Measurements from ENCODE around the gene ONECUT3.
"Not testable (repeated sequence)": the region's sequence is repeated elsewhere in the genome, so short reads cannot be mapped to it uniquely, and the experiment has no call there.

The ONECUT3 gene

DNA sequence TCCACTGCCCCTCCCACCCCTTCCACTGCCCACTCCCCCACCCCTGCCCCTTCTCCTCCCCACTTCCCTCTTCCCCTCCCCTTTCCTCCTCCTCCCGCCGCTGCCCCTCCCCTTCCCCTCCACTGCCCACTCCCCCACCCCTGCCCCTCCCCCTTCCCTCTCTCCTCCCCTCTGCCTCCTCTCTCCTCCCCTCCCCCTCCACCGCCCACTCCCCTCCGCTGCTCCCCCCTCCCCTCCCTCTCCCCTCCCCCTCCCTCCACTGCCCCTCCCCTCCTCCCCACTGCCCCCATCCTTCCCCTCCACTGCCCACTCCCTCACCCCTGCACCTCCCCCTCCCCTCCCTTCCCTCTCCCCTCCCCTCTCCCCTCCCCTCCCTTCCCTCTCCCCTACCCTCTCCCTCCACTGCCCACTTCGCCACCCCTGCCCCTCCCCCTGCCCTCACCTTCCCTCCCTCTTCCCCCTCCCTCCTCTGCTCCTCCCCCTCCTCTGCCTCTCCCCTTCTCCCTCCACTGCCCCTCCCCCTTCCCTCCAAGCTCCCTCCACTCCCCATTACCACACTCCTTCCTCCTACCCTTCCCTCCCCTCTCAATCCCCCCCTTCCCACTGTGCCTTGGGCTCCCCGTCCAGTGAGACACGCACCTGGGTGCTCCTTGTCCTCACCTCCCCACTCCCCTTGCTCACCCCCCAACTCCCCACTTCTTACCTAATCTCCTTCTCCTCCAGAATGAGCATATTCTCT lies 36.9 kb downstream of the ONECUT3 start:
- no peak overlapping the region for H3K9ac ChIP-seq (ENCODE audit: low read length in 5 of 5)
- no peak overlapping the region for H3K27ac ChIP-seq (ENCODE audit: low read depth, low read length)
- peaks cover 7 to 19% (median 13%) of the 10 kb centered on the region in 5 donors for H3K27me3 ChIP-seq (ENCODE audit: control insufficient read depth in 5 of 5, insufficient read depth in 4 of 5, low read length in 5 of 5)
- peaks cover 0 to 7% (median 4%) of the 10 kb centered on the region in 5 donors for H3K4me1 ChIP-seq (ENCODE audit: control insufficient read depth in 5 of 5, insufficient read depth in 5 of 5, low read length in 5 of 5)
- H3K9me3 ChIP-seq (ENCODE audit: control insufficient read depth in 5 of 5, low read length in 5 of 5): peaks cover 0 to 4% (median 0%) of the 10 kb centered on the region in 5 donors
- H3K36me3 ChIP-seq (ENCODE audit: control insufficient read depth in 5 of 5, insufficient read depth in 5 of 5, low read length in 5 of 5): no peaks in the 10 kb centered on the region
- no peak overlapping the region for H3K4me3 ChIP-seq (ENCODE audit: low read depth in 1 of 5, low read length in 5 of 5)

DNA sequence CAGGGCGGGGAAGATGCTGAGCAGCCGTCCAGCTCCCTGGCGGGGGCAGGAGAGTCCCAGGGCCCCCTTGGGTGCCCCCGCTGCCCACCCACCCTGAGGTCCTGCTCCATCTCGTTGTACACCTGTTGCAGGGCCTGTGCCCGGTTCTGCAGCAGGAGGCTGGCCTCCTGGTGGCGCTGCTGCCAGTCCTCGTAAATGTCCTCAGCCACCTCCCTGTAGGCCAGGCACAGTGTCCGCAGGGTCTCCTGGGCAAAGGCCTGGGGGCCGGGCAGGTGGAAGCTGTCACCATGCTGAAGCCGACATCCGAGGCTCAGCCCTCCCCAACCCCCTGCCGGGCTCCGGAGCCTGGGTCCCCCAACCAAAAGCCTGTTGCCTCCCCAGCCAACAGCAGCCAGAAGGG lies 38.6 kb downstream of the ONECUT3 start:
- H3K9me3 ChIP-seq (ENCODE audit: control insufficient read depth in 5 of 5, low read length in 5 of 5): peaks cover 0 to 4% (median 0%) of the 10 kb centered on the region in 5 donors
- no peaks in the 10 kb centered on the region for H3K36me3 ChIP-seq (ENCODE audit: control insufficient read depth in 5 of 5, insufficient read depth in 5 of 5, low read length in 5 of 5)
- no peak overlapping the region for H3K27ac ChIP-seq (ENCODE audit: low read depth, low read length)
- peaks cover 14 to 25% (median 21%) of the 10 kb centered on the region in 5 donors for H3K27me3 ChIP-seq (ENCODE audit: control insufficient read depth in 5 of 5, insufficient read depth in 4 of 5, low read length in 5 of 5)
- no peak overlapping the region for H3K4me3 ChIP-seq (ENCODE audit: low read depth in 1 of 5, low read length in 5 of 5)
- no peak overlapping the region for H3K9ac ChIP-seq (ENCODE audit: low read length in 5 of 5)
- H3K4me1 ChIP-seq (ENCODE audit: control insufficient read depth in 5 of 5, insufficient read depth in 5 of 5, low read length in 5 of 5): peaks cover 0 to 15% (median 8%) of the 10 kb centered on the region in 5 donors

DNA sequence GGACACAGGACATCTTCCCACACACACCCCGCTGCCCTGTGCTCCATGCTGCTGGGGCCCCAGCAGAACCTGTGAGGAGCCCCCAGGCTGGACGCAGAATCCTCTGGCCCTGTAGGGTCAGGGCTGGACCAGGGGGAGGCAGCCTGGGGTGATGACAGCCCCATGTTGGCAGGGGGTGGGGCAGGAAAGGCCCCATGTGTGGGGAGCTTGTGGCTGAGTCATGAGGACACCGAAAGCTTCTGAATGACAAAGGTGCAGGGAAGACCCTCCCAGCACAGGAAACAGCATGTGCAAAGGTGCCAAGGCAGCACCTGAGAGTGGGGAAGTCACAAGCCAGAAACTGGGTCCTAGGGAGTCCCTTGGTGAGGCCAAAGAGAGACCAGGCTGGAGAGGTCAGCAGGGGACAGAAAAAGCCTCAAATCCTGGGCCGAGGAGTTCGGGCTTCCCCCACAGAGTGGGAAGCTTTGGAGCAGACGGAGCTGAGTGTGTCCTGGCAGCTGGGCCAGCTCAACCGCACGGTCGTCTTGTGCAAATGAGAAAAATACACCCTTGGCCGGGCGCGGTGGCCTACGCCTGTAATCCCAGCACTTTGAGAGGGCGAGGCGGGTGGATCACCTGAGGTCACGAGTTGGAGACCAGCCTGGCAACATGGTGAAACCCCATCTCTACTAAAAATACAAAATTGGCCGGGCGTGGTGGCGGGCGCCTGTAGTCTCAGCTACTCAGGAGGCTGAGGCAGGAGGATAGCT lies 41.3 kb downstream of the ONECUT3 start:
- H3K9ac ChIP-seq (ENCODE audit: low read length in 5 of 5): no peak overlapping the region
- no peak overlapping the region for H3K27ac ChIP-seq (ENCODE audit: low read depth, low read length)
- peaks cover 0 to 8% (median 5%) of the 10 kb centered on the region in 5 donors for H3K4me1 ChIP-seq (ENCODE audit: control insufficient read depth in 5 of 5, insufficient read depth in 5 of 5, low read length in 5 of 5)
- H3K9me3 ChIP-seq (ENCODE audit: control insufficient read depth in 5 of 5, low read length in 5 of 5): peaks cover 0 to 4% (median 0%) of the 10 kb centered on the region in 5 donors
- H3K36me3 ChIP-seq (ENCODE audit: control insufficient read depth in 5 of 5, insufficient read depth in 5 of 5, low read length in 5 of 5): no peaks in the 10 kb centered on the region
- no peak overlapping the region for H3K4me3 ChIP-seq (ENCODE audit: low read depth in 1 of 5, low read length in 5 of 5)
- peaks cover 10 to 17% (median 11%) of the 10 kb centered on the region in 5 donors for H3K27me3 ChIP-seq (ENCODE audit: control insufficient read depth in 5 of 5, insufficient read depth in 4 of 5, low read length in 5 of 5)

DNA sequence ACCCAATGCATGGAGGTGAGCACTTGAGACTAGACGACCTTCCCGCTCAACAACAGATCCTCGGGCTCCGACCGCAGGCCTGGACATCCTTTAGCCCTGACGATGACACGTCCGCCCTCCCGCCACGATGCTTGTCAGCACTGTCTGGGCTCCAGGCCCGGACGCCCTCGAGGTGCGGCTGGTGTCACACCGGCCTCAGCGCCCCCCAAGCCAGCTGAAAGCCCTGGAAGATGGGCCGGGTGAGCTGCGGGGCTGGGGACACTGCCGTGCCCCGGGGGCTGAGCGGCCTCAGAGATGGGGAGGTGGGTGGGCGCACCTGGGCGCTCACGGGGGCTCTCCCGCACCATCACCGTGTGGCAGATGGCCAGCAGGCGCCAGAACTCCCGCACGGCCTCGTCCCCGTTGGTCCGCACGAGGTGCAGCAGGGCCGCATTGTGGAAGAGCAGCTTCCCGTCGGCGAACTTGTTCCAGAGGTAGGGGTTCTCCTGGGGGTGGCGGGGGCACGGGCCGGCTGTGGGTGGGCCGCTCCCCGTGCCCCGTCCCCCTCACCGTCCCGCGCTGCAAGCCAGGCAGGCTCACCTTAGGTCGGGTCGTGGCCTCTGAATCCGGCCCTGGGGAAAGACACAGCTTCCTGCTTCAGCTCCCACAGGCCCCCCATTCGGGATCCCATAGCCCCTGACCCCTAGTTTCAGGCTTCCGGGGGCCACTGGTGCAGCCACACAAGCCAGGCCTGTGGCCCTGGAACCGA lies 43.3 kb downstream of the ONECUT3 start:
- Histone ChIP-seq H3K4me3 (ENCODE audit: low read depth in 1 of 5, low read length in 5 of 5) (no peak overlapping the region), H3K9ac (ENCODE audit: low read length in 5 of 5) (no peak overlapping the region), H3K27me3 (ENCODE audit: control insufficient read depth in 5 of 5, insufficient read depth in 4 of 5, low read length in 5 of 5) (peaks cover 10 to 16% (median 11%) of the 10 kb centered on the region in 5 donors)

DNA sequence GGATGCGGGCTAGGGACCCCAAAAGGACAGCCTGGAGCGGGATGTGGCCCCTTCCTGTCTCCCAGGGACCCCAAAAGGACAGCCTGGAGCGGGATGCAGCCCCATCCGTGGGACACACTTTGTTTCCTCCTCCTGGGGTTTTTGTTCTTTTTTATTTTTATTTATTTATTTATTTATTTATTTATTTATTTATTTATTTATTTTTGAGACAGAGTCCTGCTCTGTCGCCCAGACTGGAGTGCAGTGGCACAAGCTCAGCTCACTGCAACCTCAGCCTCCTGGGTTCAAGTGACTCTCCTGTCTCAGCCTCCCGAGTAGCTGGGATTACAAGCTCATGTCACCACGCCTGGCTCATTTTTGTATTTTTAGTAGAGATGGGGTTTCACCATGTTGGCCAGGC lies 44.0 kb downstream of the ONECUT3 start:
- not testable (repeated sequence) for H3K9me3 ChIP-seq (ENCODE audit: control insufficient read depth in 5 of 5, low read length in 5 of 5); H3K36me3 ChIP-seq (ENCODE audit: control insufficient read depth in 5 of 5, insufficient read depth in 5 of 5, low read length in 5 of 5); H3K27ac ChIP-seq (ENCODE audit: low read depth, low read length); H3K4me3 ChIP-seq (ENCODE audit: low read depth in 1 of 5, low read length in 5 of 5); H3K9ac ChIP-seq (ENCODE audit: low read length in 5 of 5); H3K4me1 ChIP-seq (ENCODE audit: control insufficient read depth in 5 of 5, insufficient read depth in 5 of 5, low read length in 5 of 5)
- H3K27me3 ChIP-seq (ENCODE audit: control insufficient read depth in 5 of 5, insufficient read depth in 4 of 5, low read length in 5 of 5): peaks cover 10 to 16% (median 11%) of the 10 kb centered on the region in 5 donors

More for the DNA sequence above, 43.3 kb downstream of the ONECUT3 start:
- Histone ChIP-seq H3K36me3 (ENCODE audit: control insufficient read depth in 5 of 5, insufficient read depth in 5 of 5, low read length in 5 of 5) (peaks cover 0 to 4% (median 2%) of the 10 kb centered on the region in 5 donors), H3K9me3 (ENCODE audit: control insufficient read depth in 5 of 5, low read length in 5 of 5) (no peaks in the 10 kb centered on the region), H3K27ac (ENCODE audit: low read depth, low read length) (no peak overlapping the region), H3K4me1 (ENCODE audit: control insufficient read depth in 5 of 5, insufficient read depth in 5 of 5, low read length in 5 of 5) (peaks cover 0 to 8% (median 5%) of the 10 kb centered on the region in 5 donors)

DNA sequence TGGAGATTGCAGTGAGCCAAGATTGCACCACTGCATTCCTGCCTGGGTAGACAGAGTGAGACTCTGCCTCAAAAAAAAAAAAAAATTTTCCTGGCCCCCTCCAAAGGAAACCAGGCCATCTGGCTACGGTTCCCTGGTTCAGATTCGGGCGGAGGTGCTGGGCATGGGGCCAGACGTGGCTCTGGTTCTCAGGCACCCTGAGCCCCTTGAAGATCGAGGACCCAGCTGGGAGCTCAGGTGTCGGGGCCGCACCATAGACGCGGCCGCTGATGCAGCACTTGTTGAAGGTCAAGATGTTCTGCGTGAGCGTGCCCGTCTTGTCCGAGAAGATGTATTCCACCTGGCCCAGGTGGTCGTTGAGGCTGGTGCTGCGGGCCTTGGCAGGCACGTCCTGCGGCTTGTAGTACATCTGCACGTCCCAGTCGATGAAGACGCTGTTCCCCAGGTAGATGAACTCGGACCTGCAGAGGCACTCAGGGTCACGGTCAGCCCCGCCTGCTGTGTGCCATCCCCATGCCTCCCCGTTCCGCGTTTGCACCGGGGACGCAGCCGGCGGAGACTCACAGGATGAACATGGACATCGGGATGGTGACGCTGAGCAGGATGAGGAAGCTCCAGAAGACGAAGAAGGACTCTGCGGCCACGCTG lies 46.5 kb downstream of the ONECUT3 start:
- Histone ChIP-seq H3K36me3 (ENCODE audit: control insufficient read depth in 5 of 5, insufficient read depth in 5 of 5, low read length in 5 of 5) (peaks cover 0 to 4% (median 2%) of the 10 kb centered on the region in 5 donors), H3K9me3 (ENCODE audit: control insufficient read depth in 5 of 5, low read length in 5 of 5) (peaks cover 0 to 2% (median 0%) of the 10 kb centered on the region in 5 donors), H3K9ac (ENCODE audit: low read length in 5 of 5) (no peak overlapping the region), H3K4me3 (ENCODE audit: low read depth in 1 of 5, low read length in 5 of 5) (no peak overlapping the region), H3K27me3 (ENCODE audit: control insufficient read depth in 5 of 5, insufficient read depth in 4 of 5, low read length in 5 of 5) (peaks cover 5 to 14% (median 11%) of the 10 kb centered on the region in 5 donors), H3K27ac (ENCODE audit: low read depth, low read length) (no peak overlapping the region), H3K4me1 (ENCODE audit: control insufficient read depth in 5 of 5, insufficient read depth in 5 of 5, low read length in 5 of 5) (peaks cover 0 to 8% (median 5%) of the 10 kb centered on the region in 5 donors)

DNA sequence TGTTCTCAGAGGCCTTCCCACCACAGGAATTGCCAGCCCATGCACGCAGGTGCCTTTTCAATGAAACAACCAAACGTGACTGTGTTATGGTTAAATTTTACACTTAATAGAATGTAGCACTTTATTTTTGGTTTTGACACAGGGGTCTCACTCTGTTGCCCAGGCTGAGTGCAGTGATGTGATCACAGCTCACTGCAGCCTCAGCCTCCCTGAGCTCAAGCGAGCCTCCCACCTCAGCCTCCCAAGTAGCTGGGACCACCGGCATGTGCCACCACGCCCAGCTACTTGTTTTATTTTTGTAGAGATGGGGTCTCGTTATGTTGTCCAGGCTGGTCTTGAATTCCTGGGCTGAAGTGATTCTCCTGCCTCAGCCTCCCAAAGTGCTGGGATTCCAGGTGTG lies 51.6 kb downstream of the ONECUT3 start:
- Histone ChIP-seq H3K9me3 (ENCODE audit: control insufficient read depth in 5 of 5, low read length in 5 of 5) (peaks cover 0 to 2% (median 0%) of the 10 kb centered on the region in 5 donors), H3K27me3 (ENCODE audit: control insufficient read depth in 5 of 5, insufficient read depth in 4 of 5, low read length in 5 of 5) (no peaks in the 10 kb centered on the region), H3K36me3 (ENCODE audit: control insufficient read depth in 5 of 5, insufficient read depth in 5 of 5, low read length in 5 of 5) (peaks cover 0 to 3% (median 2%) of the 10 kb centered on the region in 5 donors), H3K4me1 (ENCODE audit: control insufficient read depth in 5 of 5, insufficient read depth in 5 of 5, low read length in 5 of 5) (no peaks in the 10 kb centered on the region), H3K4me3 (ENCODE audit: low read depth in 1 of 5, low read length in 5 of 5) (no peak overlapping the region), H3K9ac (ENCODE audit: low read length in 5 of 5) (no peak overlapping the region), H3K27ac (ENCODE audit: low read depth, low read length) (no peak overlapping the region)

DNA sequence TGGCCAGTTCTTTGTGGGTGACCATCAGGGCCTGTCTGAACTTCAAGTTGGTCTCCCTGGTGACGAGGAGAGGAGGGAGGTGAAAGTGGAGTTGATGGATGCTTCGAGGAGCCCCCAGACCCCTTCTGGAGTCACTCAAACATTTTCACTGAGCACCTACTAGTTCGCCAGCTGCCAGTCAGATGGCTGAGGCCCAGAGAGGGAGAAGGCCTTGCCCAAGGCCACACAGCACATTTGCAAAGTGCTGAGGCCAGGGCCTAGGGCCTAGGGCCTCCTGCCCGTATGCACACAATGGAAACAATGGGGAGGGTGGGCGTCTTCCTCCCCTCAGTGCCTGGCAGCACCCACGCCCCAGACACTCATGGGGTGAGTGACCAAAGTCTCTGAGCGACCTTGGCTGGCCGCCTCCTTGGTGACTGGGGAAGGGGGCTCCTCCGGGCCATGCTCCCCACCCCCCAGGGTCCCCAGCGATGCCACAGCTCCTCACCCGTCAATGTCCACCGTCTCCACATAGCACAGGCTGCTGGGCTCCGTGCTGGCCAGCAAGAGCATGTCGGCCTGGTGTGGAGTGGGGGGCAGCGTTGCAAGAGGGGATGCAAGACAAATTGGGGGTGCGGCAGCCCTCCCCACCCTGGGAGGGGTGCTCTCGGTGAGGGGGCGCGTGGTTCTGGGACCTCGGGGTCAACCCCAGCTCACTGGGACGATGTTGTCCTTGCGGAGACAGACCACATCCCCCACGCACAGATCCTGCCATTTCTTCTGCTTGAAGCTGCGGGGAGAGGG lies 52.3 kb downstream of the ONECUT3 start:
- Histone ChIP-seq H3K27ac (ENCODE audit: low read depth, low read length) (no peak overlapping the region), H3K27me3 (ENCODE audit: control insufficient read depth in 5 of 5, insufficient read depth in 4 of 5, low read length in 5 of 5) (no peaks in the 10 kb centered on the region), H3K9ac (ENCODE audit: low read length in 5 of 5) (no peak overlapping the region), H3K4me1 (ENCODE audit: control insufficient read depth in 5 of 5, insufficient read depth in 5 of 5, low read length in 5 of 5) (no peaks in the 10 kb centered on the region), H3K36me3 (ENCODE audit: control insufficient read depth in 5 of 5, insufficient read depth in 5 of 5, low read length in 5 of 5) (no peaks in the 10 kb centered on the region), H3K9me3 (ENCODE audit: control insufficient read depth in 5 of 5, low read length in 5 of 5) (peaks cover 0 to 2% (median 0%) of the 10 kb centered on the region in 5 donors), H3K4me3 (ENCODE audit: low read depth in 1 of 5, low read length in 5 of 5) (no peak overlapping the region)

Data from subcutaneous abdominal adipose tissue (tissue), 5 donors.